GM18907 (cell line): Measurements from ENCODE around the gene HDDC3.

ENCODE experiments used
- ATAC-seq: cut with Tn5 transposase; IDR thresholded peaks from one replicate; pipeline ENCODE4 v1.9.1; 2021; ENCODE audit warnings: mild to moderate bottlenecking, moderate library complexity; ENCODE audit not compliant: unreplicated experiment

HDDC3 gene

GRCh38 chr15:90892498-90893174 is 39.7 kb downstream of the HDDC3 start:
- no peak for ATAC-seq

GRCh38 chr15:90892023-90892422 is 40.3 kb downstream of the HDDC3 start:
- no peak for ATAC-seq

DNA sequence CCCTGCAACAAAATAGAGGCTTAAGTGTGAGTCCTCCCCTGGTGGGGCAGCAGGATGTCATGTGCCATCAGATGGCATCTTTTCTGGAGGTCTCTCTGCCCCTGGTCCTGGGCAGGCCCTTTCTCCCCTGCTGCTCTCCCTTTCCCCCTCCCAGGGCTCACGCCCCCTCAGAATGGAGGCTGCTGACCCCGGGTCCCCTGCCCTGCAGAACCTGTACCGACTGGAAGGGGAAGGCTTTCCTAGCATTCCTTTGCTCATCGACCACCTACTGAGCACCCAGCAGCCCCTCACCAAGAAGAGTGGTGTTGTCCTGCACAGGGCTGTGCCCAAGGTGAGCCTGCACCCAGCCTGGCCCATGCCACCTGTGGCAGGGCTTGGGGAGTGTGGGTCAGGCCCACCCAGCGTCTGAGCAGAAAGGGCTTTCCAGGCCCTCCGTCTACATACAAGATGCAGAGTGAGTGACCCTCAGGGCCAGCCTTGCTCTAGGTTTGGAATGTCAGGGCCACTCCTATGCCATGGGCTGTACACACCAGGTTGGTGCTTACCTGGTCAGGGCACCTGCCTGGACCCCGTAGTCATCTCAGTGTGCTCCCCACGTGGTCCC is 40.9 kb downstream of the HDDC3 start:
- no peak for ATAC-seq

GRCh38 chr15:90890839-90891238 is 41.5 kb downstream of the HDDC3 start:
- no peak for ATAC-seq

DNA sequence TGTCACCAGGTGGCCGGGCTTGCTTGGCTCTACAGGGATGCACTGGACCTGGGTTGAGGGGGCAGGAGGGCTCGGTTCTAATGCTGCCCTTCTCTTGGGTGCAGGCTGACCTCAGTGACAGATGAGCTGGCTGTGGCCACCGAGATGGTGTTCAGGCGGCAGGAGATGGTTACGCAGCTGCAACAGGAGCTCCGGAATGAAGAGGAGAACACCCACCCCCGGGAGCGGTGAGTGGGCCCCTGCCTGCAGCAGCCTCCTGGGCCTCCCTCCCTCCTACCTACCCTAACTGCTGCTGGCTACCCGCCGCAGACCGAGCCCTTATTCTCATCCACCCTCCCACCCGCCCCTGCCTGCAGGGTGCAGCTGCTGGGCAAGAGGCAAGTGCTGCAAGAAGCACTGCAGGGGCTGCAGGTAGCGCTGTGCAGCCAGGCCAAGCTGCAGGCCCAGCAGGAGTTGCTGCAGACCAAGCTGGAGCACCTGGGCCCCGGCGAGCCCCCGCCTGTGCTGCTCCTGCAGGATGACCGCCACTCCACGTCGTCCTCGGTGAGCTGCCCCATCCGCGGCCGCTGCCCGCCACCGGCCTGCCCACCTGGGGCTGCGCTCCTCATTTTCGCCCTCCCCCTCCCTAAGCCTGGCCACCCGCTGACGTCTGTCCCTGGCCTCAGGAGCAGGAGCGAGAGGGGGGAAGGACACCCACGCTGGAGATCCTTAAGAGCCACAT is 42.5 kb downstream of the HDDC3 start:
- no peak for ATAC-seq

DNA sequence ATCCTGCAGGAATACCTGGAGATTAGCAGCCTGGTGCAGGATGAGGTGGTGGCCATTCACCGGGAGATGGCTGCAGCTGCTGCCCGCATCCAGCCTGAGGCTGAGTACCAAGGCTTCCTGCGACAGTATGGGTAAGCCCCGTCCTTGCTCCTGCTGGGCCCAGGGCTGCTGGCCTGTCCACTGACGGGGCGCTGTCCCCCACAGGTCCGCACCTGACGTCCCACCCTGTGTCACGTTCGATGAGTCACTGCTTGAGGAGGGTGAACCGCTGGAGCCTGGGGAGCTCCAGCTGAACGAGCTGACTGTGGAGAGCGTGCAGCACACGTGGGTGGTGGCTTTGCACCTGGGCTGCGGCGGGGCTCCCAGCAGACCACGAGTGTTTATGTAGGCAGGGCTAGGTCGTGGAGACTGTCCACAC is 43.0 kb downstream of the HDDC3 start:
- ATAC-seq: no peak

DNA sequence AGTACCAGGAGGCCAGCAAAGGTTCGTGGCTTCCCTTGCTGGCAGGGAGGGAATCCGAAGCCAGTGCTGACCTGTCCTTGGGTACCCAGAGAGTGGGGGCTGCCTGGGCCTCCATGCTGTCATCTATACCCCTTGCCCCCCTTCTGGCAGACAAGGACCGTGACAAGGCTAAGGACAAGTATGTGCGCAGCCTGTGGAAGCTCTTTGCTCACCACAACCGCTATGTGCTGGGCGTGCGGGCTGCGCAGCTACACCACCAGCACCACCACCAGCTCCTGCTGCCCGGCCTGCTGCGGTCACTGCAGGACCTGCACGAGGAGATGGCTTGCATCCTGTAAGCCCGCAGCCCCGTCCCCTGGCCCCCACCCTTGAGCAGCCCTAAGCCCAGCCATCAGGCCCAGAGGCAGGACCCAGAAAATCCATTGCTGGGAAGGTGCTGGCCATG is 45.3 kb downstream of the HDDC3 start:
- no peak for ATAC-seq

DNA sequence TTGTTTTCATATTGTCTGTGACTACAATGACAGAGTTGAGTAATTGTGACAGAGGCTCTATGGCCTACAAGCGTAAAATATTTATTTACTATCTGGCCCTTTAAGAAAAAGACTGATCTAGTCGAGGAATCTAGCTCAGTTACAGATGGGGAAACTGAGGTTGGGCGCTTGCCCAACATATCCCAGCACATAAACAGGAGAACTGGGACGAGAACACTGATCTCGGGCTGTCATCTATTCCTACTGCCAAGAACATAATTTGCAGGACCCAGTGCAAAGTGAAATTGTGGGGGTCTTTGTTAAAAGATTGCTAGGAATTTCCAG is 46.1 kb downstream of the HDDC3 start:
- no peak for ATAC-seq

DNA sequence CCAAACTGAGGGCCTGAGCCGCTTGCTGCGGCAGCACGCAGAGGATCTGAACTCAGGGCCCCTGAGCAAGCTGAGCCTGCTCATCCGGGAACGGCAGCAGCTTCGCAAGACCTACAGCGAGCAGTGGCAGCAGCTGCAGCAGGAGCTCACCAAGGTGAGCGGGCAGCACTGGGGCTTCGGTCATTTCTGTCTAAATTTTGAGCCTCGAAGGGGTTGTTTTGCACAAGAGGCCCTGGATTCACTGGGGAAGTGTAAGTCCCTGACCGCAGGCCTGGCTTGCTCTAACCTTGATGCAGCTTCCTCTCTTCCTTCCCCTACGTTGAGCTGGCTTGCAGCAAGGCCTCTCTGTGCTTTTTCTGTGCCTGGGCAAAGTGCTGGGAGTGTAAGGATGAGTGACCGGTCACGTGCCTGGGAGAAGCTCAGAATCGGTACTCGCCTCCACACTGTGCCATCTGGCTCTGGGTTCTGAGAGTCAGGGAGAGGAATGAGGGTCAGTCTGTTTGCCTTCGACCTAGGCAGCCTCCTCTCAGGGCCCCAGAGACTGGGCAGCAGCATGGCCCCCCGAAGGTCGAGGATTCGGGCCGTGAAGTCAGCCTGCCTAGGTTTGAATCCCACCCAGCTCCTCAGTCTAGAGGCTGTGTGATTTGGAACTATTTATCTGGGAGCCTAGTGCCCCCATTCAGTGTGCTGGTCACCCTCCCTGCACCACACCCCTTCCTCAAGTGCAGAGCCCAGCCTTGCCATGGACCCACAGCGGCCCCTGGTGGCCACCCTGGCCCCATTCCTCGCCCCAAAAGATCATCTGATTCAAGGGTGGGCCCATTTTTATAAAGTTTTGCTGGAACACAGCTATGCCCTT is 46.7 kb downstream of the HDDC3 start:
- no peak for ATAC-seq

DNA sequence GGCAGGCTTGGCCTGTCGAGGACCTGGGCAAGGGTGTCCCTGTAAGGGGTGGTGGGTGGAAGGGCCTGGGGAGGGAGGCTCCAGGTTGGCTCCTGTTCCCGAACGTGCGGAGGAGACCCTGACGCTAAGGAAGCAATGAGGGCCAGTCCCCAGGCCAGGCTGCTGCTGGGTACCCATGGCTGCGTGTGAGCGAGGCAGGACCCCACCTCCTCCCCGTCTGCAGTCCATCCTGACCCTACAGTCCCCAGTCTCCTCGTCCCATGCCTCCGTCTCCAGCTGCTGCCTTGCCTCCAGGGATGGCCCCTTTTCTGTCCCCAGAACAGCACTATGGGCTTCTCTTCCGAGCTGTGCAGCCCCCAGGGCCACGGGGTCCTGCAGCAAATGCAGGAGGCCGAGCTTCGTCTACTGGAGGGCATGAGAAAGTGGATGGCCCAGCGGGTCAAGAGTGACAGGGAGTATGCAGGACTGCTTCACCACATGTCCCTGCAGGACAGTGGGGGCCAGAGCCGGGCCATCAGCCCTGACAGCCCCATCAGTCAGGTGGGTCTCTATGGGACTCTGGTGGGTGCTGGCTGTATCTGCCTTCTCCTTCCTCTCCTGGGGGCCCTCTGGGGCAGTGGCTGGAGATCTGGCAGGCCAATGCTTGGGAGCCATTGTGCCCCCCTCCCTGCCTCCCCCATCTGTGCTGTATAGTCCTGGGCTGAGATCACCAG is 47.5 kb downstream of the HDDC3 start:
- no peak for ATAC-seq

GRCh38 chr15:90883976-90884718 is 48.2 kb downstream of the HDDC3 start, which contains the start of gene FES:
TSS of gene FES (plus strand) at chr15:90884504. CDS start at chr15:90885046, 542 bp downstream.
- no peak for ATAC-seq

DNA sequence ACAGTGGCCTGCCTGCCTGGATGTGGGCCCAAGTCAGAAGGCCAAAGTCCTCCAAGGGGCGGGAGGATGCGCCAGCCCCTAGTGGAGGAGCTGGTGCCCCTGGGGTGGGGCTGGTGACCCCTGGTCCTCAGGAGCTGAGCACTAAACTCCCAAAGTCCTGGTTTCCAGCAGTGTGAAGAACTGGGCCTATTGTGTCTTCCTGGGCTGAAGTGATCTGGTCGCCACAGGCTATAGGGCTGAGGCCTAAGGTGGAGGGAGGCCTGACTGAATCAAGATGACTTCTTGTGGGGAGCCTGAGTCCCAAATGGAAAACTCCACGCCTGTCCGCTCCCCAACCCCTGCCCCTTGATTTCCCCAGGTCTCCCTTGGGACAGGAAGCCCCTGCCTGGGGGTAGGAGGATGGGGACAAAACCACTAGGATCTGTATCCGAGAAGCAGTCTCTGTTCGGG is 48.8 kb downstream of the HDDC3 start:
- ATAC-seq: no peak

DNA sequence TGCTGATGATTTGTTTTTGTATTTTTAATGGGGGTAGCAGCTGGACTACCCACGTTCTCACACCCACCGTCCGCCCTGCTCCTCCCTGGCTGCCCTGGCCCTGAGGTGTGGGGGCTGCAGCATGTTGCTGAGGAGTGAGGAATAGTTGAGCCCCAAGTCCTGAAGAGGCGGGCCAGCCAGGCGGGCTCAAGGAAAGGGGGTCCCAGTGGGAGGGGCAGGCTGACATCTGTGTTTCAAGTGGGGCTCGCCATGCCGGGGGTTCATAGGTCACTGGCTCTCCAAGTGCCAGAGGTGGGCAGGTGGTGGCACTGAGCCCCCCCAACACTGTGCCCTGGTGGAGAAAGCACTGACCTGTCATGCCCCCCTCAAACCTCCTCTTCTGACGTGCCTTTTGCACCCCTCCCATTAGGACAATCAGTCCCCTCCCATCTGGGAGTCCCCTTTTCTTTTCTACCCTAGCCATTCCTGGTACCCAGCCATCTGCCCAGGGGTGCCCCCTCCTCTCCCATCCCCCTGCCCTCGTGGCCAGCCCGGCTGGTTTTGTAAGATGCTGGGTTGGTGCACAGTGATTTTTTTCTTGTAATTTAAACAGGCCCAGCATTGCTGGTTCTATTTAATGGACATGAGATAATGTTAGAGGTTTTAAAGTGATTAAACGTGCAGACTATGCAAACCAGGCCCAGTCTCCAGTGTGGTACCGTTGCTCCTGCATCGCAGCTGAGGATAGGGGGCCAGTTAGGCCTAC is 49.4 kb downstream of the HDDC3 start:
- no peak for ATAC-seq

- no peak for ATAC-seq
Measured at GRCh38 chr15:90881978-90882721, 50.2 kb downstream of the HDDC3 start.

- ATAC-seq: no peak
Measured at GRCh38 chr15:90881181-90881977, 51.0 kb downstream of the HDDC3 start.

- ATAC-seq: no peak
Measured at GRCh38 chr15:90880381-90881145, 51.8 kb downstream of the HDDC3 start.
